ENCODE results near the gene LRFN4. TPM values are rescaled to one million over a fixed set of nuclear protein-coding genes. Genes with fewer than 3 reads are reported as not detected.

The LRFN4 gene
- total RNA-seq, 4 donors from 2014 or later: 7.1 to 17.5 (median 9.2) TPM

DNA sequence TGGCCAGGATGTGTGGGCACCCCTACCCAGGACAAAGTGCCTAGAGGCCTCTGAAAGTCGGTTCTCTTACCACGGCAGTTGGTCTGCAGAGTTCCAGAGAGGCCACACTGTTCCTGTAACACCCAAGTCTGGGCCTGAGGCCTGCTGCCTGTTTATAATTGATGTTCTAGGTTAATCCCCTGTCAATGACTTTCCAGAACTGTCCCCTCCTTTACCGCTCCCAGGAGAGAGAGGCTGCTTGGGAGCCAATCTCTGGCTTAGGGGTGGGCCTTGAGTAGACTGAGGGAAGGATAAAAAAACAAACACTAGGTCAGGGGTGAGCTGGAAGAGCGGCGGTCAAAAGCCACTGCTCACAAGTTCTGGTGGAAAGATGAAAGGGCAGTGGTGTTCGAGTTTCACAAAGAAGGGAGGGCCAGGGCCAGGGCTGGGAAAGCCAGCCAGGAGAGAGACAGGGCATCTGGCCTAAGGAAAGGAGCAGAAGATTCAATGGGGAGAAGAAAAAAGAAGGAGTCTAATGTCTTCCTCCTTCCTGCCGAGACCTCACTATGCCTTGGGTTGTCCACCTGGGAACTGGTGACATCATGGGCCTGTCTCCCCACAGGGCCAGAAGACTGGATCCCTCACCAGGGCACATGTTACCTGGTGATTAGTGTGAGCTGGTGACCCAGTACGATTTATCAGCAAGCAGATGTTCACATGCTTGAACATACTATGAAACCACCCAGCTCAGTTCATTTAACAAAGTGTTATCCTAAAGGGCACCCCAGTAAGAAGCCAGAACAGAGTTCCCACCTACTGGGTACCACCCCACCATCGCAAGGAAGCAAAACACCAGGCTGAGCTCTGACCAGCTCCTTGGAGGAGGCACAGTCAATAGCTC, 51.1 kb downstream of the LRFN4 start:
- no peaks in the 10 kb centered on the region for H3K27me3 ChIP-seq
- no peak overlapping the region for H3K27ac ChIP-seq
- ATAC-seq: no peak
- no peaks in the 10 kb centered on the region for H3K9me3 ChIP-seq
- no peaks in the 10 kb centered on the region for H3K36me3 ChIP-seq
- WGBS, 2 donors (ENCODE audit: low coverage in 1 of 2): 79 to 100% methylated on average over 1 to 5 of the region's 9 CpGs
- H3K4me3 ChIP-seq: no peak overlapping the region
- peaks cover 0 to 20% (median 0%) of the 10 kb centered on the region in 3 donors for H3K4me1 ChIP-seq
- TF ChIP-seq POLR2AphosphoS5 (IDR thresholded peaks at IDR 0.05) (no peak), EP300 (IDR thresholded peaks at IDR 0.05) (no peak), POLR2A (IDR thresholded peaks at IDR 0.05) (no peak)
- TF ChIP-seq, protein P1, sequence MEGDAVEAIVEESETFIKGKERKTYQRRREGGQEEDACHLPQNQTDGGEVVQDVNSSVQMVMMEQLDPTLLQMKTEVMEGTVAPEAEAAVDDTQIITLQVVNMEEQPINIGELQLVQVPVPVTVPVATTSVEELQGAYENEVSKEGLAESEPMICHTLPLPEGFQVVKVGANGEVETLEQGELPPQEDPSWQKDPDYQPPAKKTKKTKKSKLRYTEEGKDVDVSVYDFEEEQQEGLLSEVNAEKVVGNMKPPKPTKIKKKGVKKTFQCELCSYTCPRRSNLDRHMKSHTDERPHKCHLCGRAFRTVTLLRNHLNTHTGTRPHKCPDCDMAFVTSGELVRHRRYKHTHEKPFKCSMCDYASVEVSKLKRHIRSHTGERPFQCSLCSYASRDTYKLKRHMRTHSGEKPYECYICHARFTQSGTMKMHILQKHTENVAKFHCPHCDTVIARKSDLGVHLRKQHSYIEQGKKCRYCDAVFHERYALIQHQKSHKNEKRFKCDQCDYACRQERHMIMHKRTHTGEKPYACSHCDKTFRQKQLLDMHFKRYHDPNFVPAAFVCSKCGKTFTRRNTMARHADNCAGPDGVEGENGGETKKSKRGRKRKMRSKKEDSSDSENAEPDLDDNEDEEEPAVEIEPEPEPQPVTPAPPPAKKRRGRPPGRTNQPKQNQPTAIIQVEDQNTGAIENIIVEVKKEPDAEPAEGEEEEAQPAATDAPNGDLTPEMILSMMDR (IDR thresholded peaks at IDR 0.05): no peak

DNA sequence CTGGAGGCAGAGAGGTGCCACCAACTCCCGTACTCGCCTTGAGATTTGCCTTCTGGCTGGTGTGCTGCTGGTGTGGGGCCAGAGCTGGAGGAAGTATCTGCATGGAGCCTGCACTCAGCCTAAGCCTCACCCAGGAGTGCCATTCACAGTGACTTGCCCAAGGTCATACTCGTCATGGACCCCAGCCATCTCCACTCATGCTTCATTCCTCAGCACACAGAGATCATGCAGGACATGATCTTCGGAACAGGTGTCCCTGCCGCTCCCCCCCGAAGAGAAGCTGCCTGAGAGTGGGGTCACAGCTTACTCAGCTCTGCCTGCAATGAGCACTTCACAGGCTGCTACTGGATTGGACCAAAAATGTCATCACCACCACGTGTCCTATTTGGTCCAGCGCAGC, 52.3 kb downstream of the LRFN4 start:
- Histone ChIP-seq H3K4me3 (no peak overlapping the region), H3K36me3 (no peaks in the 10 kb centered on the region), H3K9me3 (no peaks in the 10 kb centered on the region), H3K27ac (no peak overlapping the region), H3K27me3 (no peaks in the 10 kb centered on the region), H3K4me1 (peaks cover 0 to 20% (median 0%) of the 10 kb centered on the region in 3 donors)
- TF ChIP-seq, protein P1 (IDR thresholded peaks at IDR 0.05): no peak
- TF ChIP-seq POLR2AphosphoS5 (IDR thresholded peaks at IDR 0.05) (no peak), POLR2A (IDR thresholded peaks at IDR 0.05) (no peak), EP300 (IDR thresholded peaks at IDR 0.05) (no peak)
- 82% methylated on average over 2 of the region's 8 CpGs; no CpG with 5 or more reads in 1 of the 2 donors for WGBS, 2 donors (ENCODE audit: low coverage in 1 of 2)
- ATAC-seq: no peak

DNA sequence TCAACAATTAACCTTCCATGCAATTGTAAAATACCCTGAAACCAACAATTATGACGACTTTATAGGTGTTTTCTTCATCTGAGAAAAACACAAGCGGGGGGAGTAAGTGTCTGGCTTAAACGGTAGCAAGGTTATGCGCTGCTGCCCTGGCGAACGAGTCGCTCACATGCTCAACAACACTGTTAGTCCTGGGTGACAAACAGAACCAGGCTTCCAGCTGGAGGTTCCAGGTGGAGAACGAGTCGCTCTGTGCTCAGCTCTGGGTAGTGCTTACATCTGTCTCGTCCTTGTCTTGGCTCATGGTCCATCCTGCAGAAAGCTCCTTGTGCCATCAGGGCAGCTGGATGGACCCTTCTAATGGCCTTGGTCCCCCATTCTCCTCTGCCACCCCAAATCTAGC, 53.2 kb downstream of the LRFN4 start:
- peaks cover 0 to 20% (median 0%) of the 10 kb centered on the region in 3 donors for H3K4me1 ChIP-seq
- H3K9me3 ChIP-seq: no peaks in the 10 kb centered on the region
- H3K27ac ChIP-seq: no peak overlapping the region
- no peak for ATAC-seq
- H3K4me3 ChIP-seq: no peak overlapping the region
- H3K27me3 ChIP-seq: no peaks in the 10 kb centered on the region
- TF ChIP-seq EP300 (IDR thresholded peaks at IDR 0.05): no peak
- TF ChIP-seq POLR2A (IDR thresholded peaks at IDR 0.05): no peak
- WGBS, 2 donors (ENCODE audit: low coverage in 1 of 2): 87% methylated on average over 10 of the region's 10 CpGs; no CpG with 5 or more reads in 1 of the 2 donors
- no peaks in the 10 kb centered on the region for H3K36me3 ChIP-seq

Other genes starting within 250 kb of the LRFN4 start
- gene RBM14, start 240.4 kb upstream of the LRFN4 start, total RNA-seq: 10 to 100 TPM; 25.6 to 66.6 (median 42.5) TPM
- 100 to 1,000 TPM in 3 of 4 donors, 10 to 100 TPM in 1; 98.2 to 114 (median 102) TPM for gene RBM4, start 218.4 kb upstream of the LRFN4 start, total RNA-seq
- 10 to 100 TPM; 10.7 to 28.2 (median 12.3) TPM for gene RBM4B, start 179.2 kb upstream of the LRFN4 start, total RNA-seq
- 10 to 100 TPM in 1 of 4 donors, 1 to 10 TPM in 3; 1.8 to 19.5 (median 5.6) TPM for gene SPTBN2, start 127.8 kb upstream of the LRFN4 start, total RNA-seq
- 10 to 100 TPM in 3 of 4 donors, 1 to 10 TPM in 1; 9.5 to 14.8 (median 11.7) TPM for gene RCE1, start 13.6 kb upstream of the LRFN4 start, total RNA-seq
- gene PC, start 101.3 kb downstream of the LRFN4 start, total RNA-seq: 1 to 10 TPM; 4.7 to 7.0 (median 5.6) TPM
- gene C11orf86, start 118.2 kb downstream of the LRFN4 start, total RNA-seq: not detected
- gene SYT12, start 166.1 kb downstream of the LRFN4 start, total RNA-seq: under 1 TPM in 1 of 4 donors, not detected in 3; 0.04 TPM
- 10 to 100 TPM; 12.4 to 29.7 (median 23.6) TPM for gene RHOD, start 199.8 kb downstream of the LRFN4 start, total RNA-seq